Endothelial cell of umbilical vein (primary cell): ENCODE data around the gene OR7D4. TPM values are rescaled to one million over a fixed set of nuclear protein-coding genes. Genes with fewer than 3 reads are reported as not detected.

Experiments used
- BruUV-seq: library from RNA; stranded (reverse); fragments of 400-500 nt; replicated peaks from 2 replicates; lab custom pipeline; 2021; lab: Mats Ljungman, UMichigan
- CTCF ChIA-PET: fragments of 300-600, 350-600 bp; sonication (Branson Sonifier 250); formaldehyde crosslinking; loops from one replicate; lab custom pipeline; 2021; ENCODE audit warnings: antibody characterized with exemption, inconsistent platforms; lab: Charles Lee
- POLR2A ChIA-PET: fragments of 300-600, 350-600 bp; sonication (Branson Sonifier 250); formaldehyde crosslinking; loops from one replicate; lab custom pipeline; 2021; ENCODE audit warnings: antibody characterized with exemption, inconsistent platforms; lab: Charles Lee
- DNase-seq: peaks from one replicate; pipeline ENCODE4 v3.0.0-alpha.2; 2011; ENCODE audit warnings: low read depth, low spot score
- FAIRE-seq: peaks from 2 replicates; lab custom pipeline; 2011; peaks lifted over from hg19 to GRCh38; lab: Jason Lieb, UNC
- H2AFZ ChIP-seq: 2 replicates; pipeline ENCODE4 v1.6.0; 2012; ENCODE audit warnings: low read depth, low read length, control low read depth, inconsistent platforms
- H3K27ac ChIP-seq: 2 replicates; pipeline ENCODE4 v1.5.1; 2011; ENCODE audit warnings: low read depth, mild to moderate bottlenecking, control low read depth, low read length, moderate library complexity; ENCODE audit not compliant: insufficient read depth
- H3K27me3 ChIP-seq, 2 experiments: 2 replicates each; pipeline versions ENCODE4 v1.6.0 to v1.6.1; 2011; ENCODE audit warnings: low read length in 2 of 2, mixed read lengths in 1 of 2; ENCODE audit not compliant: control insufficient read depth in 2 of 2, insufficient read depth in 2 of 2
- H3K36me3 ChIP-seq, 2 experiments: 2 replicates in 1 of 2; 3 replicates in 1 of 2; pipeline ENCODE4 v1.5.1; 2011; ENCODE audit warnings: low read length in 2 of 2, mild to moderate bottlenecking in 1 of 2, moderate library complexity in 1 of 2; ENCODE audit not compliant: control insufficient read depth in 2 of 2, insufficient read depth in 2 of 2; ENCODE audit errors: extremely low read depth in 1 of 2
- H3K4me1 ChIP-seq: 3 replicates; pipeline ENCODE4 v1.5.1; 2011; ENCODE audit warnings: mild to moderate bottlenecking, low read length; ENCODE audit not compliant: control insufficient read depth, insufficient read depth; ENCODE audit errors: extremely low read depth
- H3K4me2 ChIP-seq: 2 replicates; pipeline ENCODE4 v1.6.1; 2011; ENCODE audit warnings: low read length, control low read depth, mixed read lengths; ENCODE audit not compliant: insufficient read depth
- H3K4me3 ChIP-seq, 3 experiments: fragments of 200-600 bp in 1 of 3; sonication (generic), shearing (Covaris generic) in 1 of 3; replicated peaks in 1 of 3; 2 replicates each; pipeline ENCODE4 v1.5.1; 2011 to 2016; ENCODE audit warnings: control low read depth in 3 of 3, low read length in 3 of 3, mild to moderate bottlenecking in 2 of 3, inconsistent platforms in 1 of 3, low read depth in 1 of 3, moderate library complexity in 1 of 3; ENCODE audit not compliant: insufficient read depth in 1 of 3
- H3K79me2 ChIP-seq: 2 replicates; pipeline ENCODE4 v1.6.0; 2012; ENCODE audit warnings: low read length, inconsistent platforms; ENCODE audit not compliant: control insufficient read depth, insufficient read depth
- H3K9ac ChIP-seq: replicated peaks from 2 replicates; pipeline ENCODE3; 2011; ENCODE audit warnings: low read length, control low read depth; ENCODE audit not compliant: insufficient read depth; ENCODE audit errors: extremely low read depth
- H3K9me1 ChIP-seq: replicated peaks from 3 replicates; pipeline ENCODE4 v1.6.0; 2011; ENCODE audit warnings: mild to moderate bottlenecking, low read length; ENCODE audit not compliant: control insufficient read depth, insufficient read depth; ENCODE audit errors: extremely low read depth
- H3K9me3 ChIP-seq: replicated peaks from 2 replicates; pipeline ENCODE4 v1.5.1; 2012; ENCODE audit warnings: low read length, inconsistent platforms; ENCODE audit not compliant: control insufficient read depth, insufficient read depth
- H4K20me1 ChIP-seq: replicated peaks from 2 replicates; pipeline ENCODE3; 2011; ENCODE audit warnings: mild to moderate bottlenecking, low read length; ENCODE audit not compliant: control insufficient read depth, insufficient read depth; ENCODE audit errors: extremely low read depth
- CTCF ChIP-seq, 2 donors: IDR thresholded peaks; 1 replicate in 1 of 2; 2 replicates in 1 of 2; pipeline ENCODE4 v1.5.1; 2011; ENCODE audit warnings: low read length in 2 of 2, mild to moderate bottlenecking in 2 of 2, moderate library complexity in 2 of 2, control low read depth in 1 of 2, inconsistent platforms in 1 of 2, low read depth in 1 of 2; ENCODE audit not compliant: insufficient read depth in 1 of 2; ENCODE audit errors: extremely low read depth in 1 of 2
- EZH2 ChIP-seq: IDR thresholded peaks from 2 replicates; pipeline ENCODE4 v1.6.1; 2012; ENCODE audit warnings: borderline replicate concordance, low read depth, mild to moderate bottlenecking, moderate library complexity, low read length, inconsistent platforms; ENCODE audit not compliant: severe bottlenecking
- FOS ChIP-seq: IDR thresholded peaks from 2 replicates; pipeline ENCODE4 v1.6.1; 2011; ENCODE audit warnings: mild to moderate bottlenecking, low read length, moderate library complexity, borderline replicate concordance; ENCODE audit not compliant: insufficient read depth
- GATA2 ChIP-seq: IDR thresholded peaks from 2 replicates; pipeline ENCODE4 v1.7.0; 2011; ENCODE audit warnings: low read depth, mild to moderate bottlenecking, moderate library complexity, mixed read lengths, low read length; ENCODE audit not compliant: insufficient read length, insufficient read depth
- JUN ChIP-seq: IDR thresholded peaks from 2 replicates; pipeline ENCODE4 v1.6.1; 2011; ENCODE audit warnings: borderline replicate concordance, low read depth; ENCODE audit not compliant: insufficient read length, insufficient read depth
- MAX ChIP-seq: IDR thresholded peaks from 2 replicates; pipeline ENCODE4 v1.6.1; 2011; ENCODE audit not compliant: insufficient read depth, insufficient read length
- MYC ChIP-seq: IDR thresholded peaks from one replicate; pipeline ENCODE4 v1.6.1; 2011; ENCODE audit warnings: mild to moderate bottlenecking, low read depth, low read length
- POLR2A ChIP-seq: IDR thresholded peaks from 2 replicates; pipeline ENCODE4 v1.6.1; 2012; ENCODE audit warnings: low read depth, mild to moderate bottlenecking, control low read depth, low read length
- POLR2AphosphoS5 ChIP-seq: IDR thresholded peaks from 2 replicates; pipeline ENCODE4 v1.6.1; 2012; ENCODE audit warnings: low read depth, mild to moderate bottlenecking, control low read depth, low read length, moderate library complexity; ENCODE audit not compliant: insufficient read depth
- dilution Hi-C: fragments of 300-500 bp; cut with MboI; formaldehyde crosslinking; loops from one replicate; pipeline ENCODE4 v1.15.0; 2019; ENCODE audit warnings: low sequenced_read_pairs; ENCODE audit not compliant: extremely low pct_ligation_motif_present
- intact Hi-C: fragments of 100-400 bp; cut with micrococcal nuclease; formaldehyde crosslinking; loops from one replicate; pipeline ENCODE4 v1.10.0; 2022
- polyA plus RNA-seq, 4 experiments: library from polyadenylated mRNA; depleted of rRNA in 3 of 4; stranded (reverse) in 3 of 4; unstranded in 1 of 4; fragments of >200 nt; gene quantifications; 2 replicates each; pipeline versions ENCODE4 v1.2.1 to v1.2.3, GENCODE V29; 2011 to 2012; ENCODE audit warnings: missing spikeins in 1 of 4
- total RNA-seq: library from RNA; stranded (reverse); gene quantifications from 2 replicates; pipeline ENCODE4 v1.2.3, GENCODE V29; 2021

Gene OR7D4
- total and polyA plus RNA-seq, 2 donors (not counting 3 experiments of a cell fraction or from before 2014, with no cell fraction given), result not detected

- CTCF ChIA-PET, result no interaction called here
- H2AFZ ChIP-seq, result no peak overlapping the region
- dilution Hi-C loops (no loop called here), intact Hi-C loops (no loop called here)
- no peak overlapping the region for H3K27ac ChIP-seq
- POLR2A ChIA-PET, result no interaction called here
- no peak for DNase-seq
- H3K9me3 ChIP-seq, result peaks cover 11% of the 10 kb centered on the region
- peaks cover 1% of the 10 kb centered on the region for H3K79me2 ChIP-seq
- H3K27me3 ChIP-seq, result no peaks in the 10 kb centered on the region
- no peaks in the 10 kb centered on the region for H4K20me1 ChIP-seq
- BruUV-seq, result no TSS peak
- no peak overlapping the region for H3K4me3 ChIP-seq
- TF ChIP-seq EZH2 (no peak), MYC (no peak), GATA2 (no peak), POLR2AphosphoS5 (no peak), JUN (no peak), MAX (no peak), FOS (no peak), POLR2A (no peak), CTCF (IDR thresholded peaks at IDR 0.05; ENCODE audit: extremely low read depth in 1 of 2, insufficient read depth in 1 of 2, low read depth in 1 of 2, low read length in 2 of 2) (no peak)
- no peaks in the 10 kb centered on the region for H3K4me1 ChIP-seq
- no peaks in the 10 kb centered on the region for H3K9me1 ChIP-seq
- no peak overlapping the region for H3K9ac ChIP-seq
- no peak for FAIRE-seq
- H3K36me3 ChIP-seq, result peaks cover 30 to 50% of the 10 kb centered on the region in 2 experiments
- no peak overlapping the region for H3K4me2 ChIP-seq
Measured at GRCh38 chr19:9161427-9161826, 58.0 kb downstream of the OR7D4 start.

Other genes starting within 250 kb of the OR7D4 start
- not detected in 2 replicates for gene MUC16, start 209.2 kb downstream of the OR7D4 start, total RNA-seq
- not detected in 2 replicates for gene MUC16, start 209.2 kb downstream of the OR7D4 start, polyA plus RNA-seq
- not detected in 2 replicates for gene OR1M1, start 132.5 kb downstream of the OR7D4 start, total RNA-seq
- not detected in 2 replicates for gene OR1M1, start 132.5 kb downstream of the OR7D4 start, polyA plus RNA-seq
- not detected in 2 replicates for gene OR7G2, start 112.1 kb downstream of the OR7D4 start, total RNA-seq
- gene OR7G2, start 112.1 kb downstream of the OR7D4 start, polyA plus RNA-seq, result not detected in 2 replicates
- not detected in 2 replicates for gene OR7G1, start 103.8 kb downstream of the OR7D4 start, total RNA-seq
- gene OR7G1, start 103.8 kb downstream of the OR7D4 start, polyA plus RNA-seq, result not detected in 2 replicates
- not detected in 2 replicates for gene OR7G3, start 92.6 kb downstream of the OR7D4 start, total RNA-seq
- gene OR7G3, start 92.6 kb downstream of the OR7D4 start, polyA plus RNA-seq, result not detected in 2 replicates
- gene ZNF317, start 79.2 kb downstream of the OR7D4 start, total RNA-seq, result 29.5 and 30.4 TPM in 2 replicates
- gene ZNF317, start 79.2 kb downstream of the OR7D4 start, polyA plus RNA-seq, result 13.8 and 14.2 TPM in 2 replicates
- not detected in 2 replicates for gene OR7D2, start 40.6 kb downstream of the OR7D4 start, total RNA-seq
- 0.05 TPM in 1 of 2 replicates, not detected in the other for gene OR7D2, start 40.6 kb downstream of the OR7D4 start, polyA plus RNA-seq
- not detected in 2 replicates for gene OR7E24, start 31.3 kb upstream of the OR7D4 start, total RNA-seq
- not detected in 2 replicates for gene OR7E24, start 31.3 kb upstream of the OR7D4 start, polyA plus RNA-seq
- 3.9 and 4.7 TPM in 2 replicates for gene ZNF699, start 90.2 kb upstream of the OR7D4 start, total RNA-seq
- 0.48 and 0.59 TPM in 2 replicates for gene ZNF699, start 90.2 kb upstream of the OR7D4 start, polyA plus RNA-seq
- 10.1 and 13.5 TPM in 2 replicates for gene ZNF559, start 104.6 kb upstream of the OR7D4 start, total RNA-seq
- 6.1 and 7.8 TPM in 2 replicates for gene ZNF559, start 104.6 kb upstream of the OR7D4 start, polyA plus RNA-seq
- 0.42 and 0.69 TPM in 2 replicates for gene ZNF177, start 143.4 kb upstream of the OR7D4 start, total RNA-seq
- 0.76 and 0.86 TPM in 2 replicates for gene ZNF177, start 143.4 kb upstream of the OR7D4 start, polyA plus RNA-seq
- 16.7 and 17.0 TPM in 2 replicates for gene ZNF266, start 216.0 kb upstream of the OR7D4 start, total RNA-seq
- 11.8 and 16.7 TPM in 2 replicates for gene ZNF266, start 216.0 kb upstream of the OR7D4 start, polyA plus RNA-seq